GM12892 (cell line): ENCODE data around the gene DCAF17.
"Not testable (repeated sequence)": the region's sequence is repeated elsewhere in the genome, so short reads cannot be mapped to it uniquely, and the experiment has no call there.

ENCODE experiments used
- DNase-seq: peaks from one replicate; pipeline ENCODE4 v3.0.0; 2011; ENCODE audit not compliant: insufficient read length
- FAIRE-seq: peaks from 2 replicates; lab custom pipeline; 2011; peaks lifted over from hg19 to GRCh38; lab: Jason Lieb, UNC
- POLR2A ChIP-seq: IDR thresholded peaks from 2 replicates; pipeline ENCODE4 v1.6.1; 2011; ENCODE audit warnings: low read depth, low read length, control low read depth
- POLR2AphosphoS5 ChIP-seq: IDR thresholded peaks from 2 replicates; pipeline ENCODE4 v1.6.1; 2011; ENCODE audit warnings: low read depth, low read length, control low read depth
- TAF1 ChIP-seq: IDR thresholded peaks from 2 replicates; pipeline ENCODE4 v1.6.1; 2011; ENCODE audit warnings: low read depth, mild to moderate bottlenecking, control low read depth, low read length, borderline replicate concordance

DCAF17 gene

GRCh38 chr2:171491292-171491691 lies 57.3 kb downstream of the DCAF17 start:
- TF ChIP-seq TAF1 (no peak), POLR2A (no peak), POLR2AphosphoS5 (no peak)
- no peak for FAIRE-seq
- DNase-seq = no peak

- DNase-seq = no peak
- FAIRE-seq = no peak
- TF ChIP-seq POLR2A = no peak
- no peak for TF ChIP-seq POLR2AphosphoS5
- TF ChIP-seq TAF1 = no peak
Measured at GRCh38 chr2:171492664-171493063, 58.6 kb downstream of the DCAF17 start.

- not testable (repeated sequence) for DNase-seq, FAIRE-seq
Measured at GRCh38 chr2:171497664-171498063, 63.6 kb downstream of the DCAF17 start.

DNA sequence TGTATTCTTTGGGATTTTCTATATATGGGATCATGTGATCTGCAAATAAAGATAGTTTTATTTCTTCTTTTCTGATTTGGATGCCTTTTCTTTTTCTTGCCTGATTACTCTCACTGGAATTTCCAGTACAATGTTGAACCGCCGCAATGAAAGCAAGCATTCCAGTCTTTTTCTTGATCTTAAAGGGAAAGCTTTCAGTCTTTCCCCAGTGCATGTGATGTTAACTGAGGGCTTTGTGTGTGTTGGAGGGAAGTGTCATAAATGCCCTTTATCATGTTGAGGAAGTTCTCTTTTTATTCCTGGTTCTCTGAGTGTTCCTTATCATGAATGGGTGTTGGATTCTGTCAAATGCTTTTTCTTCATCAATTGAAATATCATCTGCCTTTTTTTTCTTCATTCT lies 71.3 kb downstream of the DCAF17 start:
- no peak for DNase-seq
- TF ChIP-seq POLR2A (no peak), TAF1 (no peak), POLR2AphosphoS5 (no peak)
- FAIRE-seq = no peak

DNA sequence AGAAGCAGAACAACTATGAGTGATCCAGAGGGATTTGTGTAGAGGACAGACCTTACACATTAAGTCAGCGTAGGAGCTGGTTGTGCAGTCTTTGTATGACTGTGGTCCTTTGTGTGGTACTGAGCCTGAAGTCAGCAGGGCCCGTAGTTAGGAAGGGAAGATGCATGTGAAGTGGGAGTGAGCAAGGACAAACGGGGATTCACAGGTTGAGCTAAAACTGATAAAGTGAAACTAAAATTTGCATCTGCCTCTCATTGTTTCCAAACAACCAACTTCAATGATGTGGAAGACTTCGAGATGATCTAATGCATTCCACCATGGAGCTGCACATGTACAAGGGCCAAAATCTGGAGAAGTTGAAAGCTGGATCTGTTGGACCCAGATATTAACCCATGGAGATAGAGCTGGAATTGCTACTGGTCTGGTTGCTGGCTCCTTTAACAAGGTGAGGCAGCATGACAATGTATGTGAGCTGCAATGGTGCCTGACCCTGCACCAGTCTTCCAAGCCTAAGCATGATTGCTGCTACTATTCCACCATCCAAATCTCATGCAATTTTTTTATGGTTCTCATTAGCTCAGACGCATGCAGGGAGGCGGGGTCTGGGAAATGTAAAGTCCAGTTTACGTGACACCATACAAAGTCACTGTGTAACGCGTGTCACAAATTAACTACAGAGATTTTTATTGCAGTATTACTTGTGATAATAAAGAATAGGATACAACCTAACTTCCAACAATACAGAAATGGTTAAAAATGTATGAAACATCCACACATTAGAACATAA lies 76.1 kb downstream of the DCAF17 start:
- FAIRE-seq (peak; percentile 98), DNase-seq (no peak)
- TF ChIP-seq TAF1 (no peak), POLR2A (no peak), POLR2AphosphoS5 (no peak)

- TF ChIP-seq TAF1 (no peak), POLR2A (no peak), POLR2AphosphoS5 (no peak)
- FAIRE-seq (peak; percentile 24), DNase-seq (no peak)
Measured at GRCh38 chr2:171512014-171512413, 78.0 kb downstream of the DCAF17 start.

GRCh38 chr2:171512683-171513195 lies 78.7 kb downstream of the DCAF17 start:
- FAIRE-seq = no peak
- no peak for TF ChIP-seq TAF1
- no peak for TF ChIP-seq POLR2A
- TF ChIP-seq POLR2AphosphoS5 = no peak
- DNase-seq = no peak

DNA sequence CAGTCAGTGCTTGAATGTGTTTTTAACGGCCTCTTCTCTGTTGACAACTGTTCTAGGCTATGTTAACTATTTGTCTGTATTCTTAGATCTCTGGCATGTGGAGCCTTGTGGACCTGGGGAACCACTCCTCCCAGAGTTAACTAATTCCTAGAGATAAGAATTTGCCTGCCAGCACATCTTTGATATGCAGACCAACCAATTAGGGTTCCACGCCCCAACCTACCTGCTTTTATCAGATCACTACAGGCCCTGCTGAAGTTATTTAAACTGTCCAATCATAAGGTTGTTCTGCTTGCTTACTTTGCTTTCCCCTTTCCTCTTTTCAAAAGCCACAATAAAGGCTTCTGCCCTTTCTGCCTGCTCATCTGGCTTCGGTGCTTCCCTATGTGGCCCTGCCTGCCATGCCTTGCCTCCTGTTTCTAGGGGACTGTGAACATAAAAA lies 79.7 kb downstream of the DCAF17 start:
- DNase-seq = no peak
- FAIRE-seq = no peak
- TF ChIP-seq POLR2AphosphoS5 (no peak), POLR2A (no peak), TAF1 (no peak)

DNA sequence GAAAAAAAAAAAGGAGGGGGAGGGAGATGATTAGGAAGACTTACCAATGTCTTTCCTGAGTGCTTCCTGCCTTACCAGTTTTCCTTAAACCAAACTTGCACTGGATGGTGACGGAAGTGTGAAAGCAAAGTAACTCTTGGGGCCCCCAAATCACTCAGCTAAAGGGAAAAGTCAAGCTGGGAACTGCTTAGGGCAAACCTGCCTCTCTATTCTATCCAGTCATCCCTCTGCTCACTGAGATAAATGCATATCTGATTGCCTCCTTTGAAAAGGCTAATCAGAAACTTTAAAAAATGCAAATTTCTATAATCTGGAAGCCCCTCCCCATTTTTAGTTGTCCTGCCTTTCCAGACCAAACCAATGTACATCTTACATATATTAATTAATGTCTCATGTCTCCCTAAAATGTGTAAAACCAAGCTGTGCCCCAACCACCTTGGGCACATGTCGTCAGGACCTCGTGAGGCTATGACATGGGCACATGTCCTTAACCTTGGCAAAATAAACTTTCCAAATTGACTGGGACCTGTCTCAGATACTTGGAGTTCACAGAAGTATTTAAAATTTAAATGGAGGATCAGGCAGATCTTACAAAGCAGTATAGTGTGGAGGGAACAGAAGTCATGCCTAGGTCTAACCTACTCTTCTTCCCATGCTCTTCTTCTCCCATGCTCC lies 81.0 kb downstream of the DCAF17 start:
- TF ChIP-seq TAF1 = no peak
- no peak for TF ChIP-seq POLR2AphosphoS5
- no peak for TF ChIP-seq POLR2A
- no peak for DNase-seq
- FAIRE-seq = no peak

DNA sequence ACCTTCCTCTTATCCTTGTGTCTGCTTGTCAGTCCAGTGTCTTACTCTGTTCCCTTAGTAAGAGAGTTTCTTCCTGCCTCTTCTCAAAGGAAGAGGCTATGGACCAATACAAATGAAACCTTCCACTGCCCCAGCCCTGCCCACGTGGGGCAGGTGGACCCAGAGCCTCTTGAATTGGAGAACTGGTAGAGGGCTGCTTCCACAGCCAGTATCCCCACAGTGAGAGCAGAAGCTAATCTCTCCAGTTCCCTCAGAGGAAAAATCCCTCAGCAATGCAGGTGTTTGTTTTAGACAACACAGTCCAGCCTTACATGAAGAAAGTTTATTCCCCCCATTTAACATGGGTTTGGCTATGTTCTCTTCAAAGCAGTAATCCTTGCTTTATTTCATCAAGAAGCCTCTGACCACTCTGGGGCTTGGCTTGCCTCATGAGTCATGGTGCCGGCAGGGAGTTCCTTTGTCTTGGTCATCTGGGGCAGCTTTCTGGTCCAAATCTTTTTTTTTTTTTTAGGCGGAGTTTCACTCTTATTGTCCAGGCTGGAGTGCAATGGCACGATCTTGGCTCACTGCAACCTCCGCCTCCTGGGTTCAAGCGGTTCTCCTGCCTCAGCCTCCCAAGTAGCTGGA lies 81.8 kb downstream of the DCAF17 start:
- TF ChIP-seq POLR2AphosphoS5 = no peak
- TF ChIP-seq POLR2A = no peak
- no peak for TF ChIP-seq TAF1
- FAIRE-seq = no peak

DNA sequence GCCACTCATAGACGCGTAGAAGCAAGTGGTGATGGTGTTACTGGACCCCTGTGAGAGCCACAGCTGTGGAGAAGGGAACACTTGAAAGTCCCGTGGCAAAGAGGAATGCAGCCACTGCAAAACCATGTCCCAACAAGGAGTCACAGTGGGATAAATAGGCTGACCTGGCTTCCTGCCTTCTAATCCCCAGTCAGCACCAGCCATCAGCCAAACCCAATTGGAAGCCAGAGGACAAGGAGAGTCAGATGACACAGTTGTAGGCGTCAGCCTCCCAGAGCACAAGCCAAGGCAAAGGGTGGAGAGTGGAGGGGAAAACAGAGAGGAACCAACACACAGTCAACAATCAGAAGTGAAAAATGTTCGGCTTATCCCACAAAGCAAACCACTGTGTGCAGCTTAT lies 82.8 kb downstream of the DCAF17 start:
- DNase-seq = no peak
- no peak for TF ChIP-seq TAF1
- no peak for TF ChIP-seq POLR2AphosphoS5
- TF ChIP-seq POLR2A = no peak
- FAIRE-seq = no peak

More for the DNA sequence above, 81.8 kb downstream of the DCAF17 start:
- DNase-seq = no peak

DNA sequence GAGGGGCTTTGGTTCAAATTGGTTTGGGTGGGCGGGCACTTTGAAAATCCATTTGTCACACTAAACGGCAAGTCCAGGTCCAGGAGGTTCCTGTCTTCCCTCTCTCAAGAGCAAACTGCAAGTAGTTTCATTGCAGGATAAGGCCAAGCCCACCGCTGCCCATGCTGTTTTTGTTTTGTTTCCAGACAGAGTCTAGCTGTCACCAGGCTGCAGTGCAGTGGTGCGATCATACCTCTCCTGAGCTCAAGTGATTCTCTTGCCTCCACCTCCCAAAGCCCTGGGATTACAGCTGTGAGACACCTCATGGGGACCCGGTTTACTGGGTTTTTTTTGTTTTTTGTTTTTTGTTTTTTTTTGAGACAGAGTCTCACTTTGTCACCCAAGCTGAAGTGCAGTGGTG lies 86.4 kb downstream of the DCAF17 start:
- no peak for DNase-seq
- no peak for FAIRE-seq
- TF ChIP-seq POLR2AphosphoS5 (no peak), POLR2A (no peak), TAF1 (no peak)
